Measurements from ENCODE around the gene ZP1. TPM values are rescaled to one million over a fixed set of nuclear protein-coding genes. Genes with fewer than 3 reads are reported as not detected.
A peak's percentile ranks its signal among the peaks of the same experiment; 100 is the strongest.

Gene ZP1
- total and polyA plus RNA-seq, 2 of the 13 experiments (the other 11 are each of a cell fraction or from before 2014, with no cell fraction given): 0.16 TPM; not detected in 1

DNA sequence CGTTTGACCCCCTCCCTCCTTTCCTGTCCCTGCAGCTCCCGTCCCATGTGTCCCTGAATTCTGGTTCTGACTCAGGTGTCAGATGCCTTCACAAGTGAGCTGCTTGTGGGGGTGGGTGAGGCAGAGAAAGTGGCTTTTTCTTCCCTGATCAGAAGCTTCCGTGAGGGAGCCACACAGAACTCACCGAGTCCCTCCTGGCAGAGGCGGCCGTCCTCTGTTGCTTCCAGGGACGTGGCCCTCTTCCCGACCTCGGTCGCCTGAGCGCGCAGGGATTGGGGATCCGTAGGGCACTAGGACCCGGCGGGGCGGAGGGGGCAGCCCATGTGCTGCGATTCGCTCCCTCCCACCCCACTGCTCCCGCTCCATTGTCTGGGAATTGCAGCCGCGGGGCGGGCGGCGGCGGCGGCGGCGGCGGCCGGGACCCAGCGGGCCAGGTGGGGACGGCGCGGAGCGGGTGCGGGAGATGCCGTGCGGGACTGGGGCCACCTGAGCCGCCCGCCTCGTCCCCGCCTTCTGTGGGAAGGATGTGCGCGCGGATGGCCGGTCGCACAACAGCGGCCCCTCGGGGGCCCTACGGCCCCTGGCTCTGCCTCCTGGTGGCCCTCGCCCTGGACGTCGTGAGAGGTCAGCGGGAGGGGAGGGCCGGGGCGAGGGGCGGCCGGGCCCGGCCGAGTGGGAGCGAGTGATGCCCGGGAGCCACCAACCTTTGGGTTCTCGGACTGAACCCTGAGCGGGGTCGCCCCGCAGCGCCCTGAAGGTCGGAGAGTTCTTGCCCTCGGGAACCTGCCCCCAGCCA lies 57.0 kb downstream of the ZP1 start, which contains the start of gene TMEM132A (continued):
- TF ChIP-seq KLF12 (CRISPR knock-in tag; IDR thresholded peaks at IDR 0.05; ENCODE audit: borderline replicate concordance) (0 out of 2 replicates have a peak, but pooled peaks have one; percentile 28), PHF8 (CRISPR knock-in tag; IDR thresholded peaks at IDR 0.05) (peak; percentile 31; the same call in 1 of the 2 replicates), ATF7 (IDR thresholded peaks at IDR 0.05) (no peak), ATF7 (CRISPR knock-in tag; IDR thresholded peaks at IDR 0.05) (no peak), TGIF2 (CRISPR knock-in tag; IDR thresholded peaks at IDR 0.05) (0 out of 2 replicates have a peak, but pooled peaks have one; percentile 39), HOXA3 (CRISPR knock-in tag; IDR thresholded peaks at IDR 0.05) (peak; percentile 73), NFE2L2 (IDR thresholded peaks at IDR 0.05; ENCODE audit: low read length) (no peak), KLF9 (CRISPR knock-in tag; IDR thresholded peaks at IDR 0.05; ENCODE audit: low read depth) (no peak), KDM2A (CRISPR knock-in tag; IDR thresholded peaks at IDR 0.05; ENCODE audit: borderline replicate concordance, low read depth) (peak; percentile 66; the same call in 1 of the 2 replicates), HNRNPK (IDR thresholded peaks at IDR 0.05; ENCODE audit: low read depth, low read length, poor library complexity, severe bottlenecking) (no peak), SRSF1 (optimal IDR thresholded peaks at IDR 0.05; ENCODE audit: low read depth, low read length) (peak; percentile 44), HNRNPLL (IDR thresholded peaks at IDR 0.05; ENCODE audit: low read depth, low read length, poor library complexity, severe bottlenecking) (peak; percentile 72), ZNF225 (CRISPR knock-in tag; IDR thresholded peaks at IDR 0.05) (peak; percentile 28; the same call in 1 of the 2 replicates), MIER2 (CRISPR knock-in tag; IDR thresholded peaks at IDR 0.05) (0 out of 2 replicates have a peak, but pooled peaks have one; percentile 32), ETV6 (CRISPR knock-in tag; conservative IDR thresholded peaks at IDR 0.05) (peak; percentile 76), ZNF180 (CRISPR knock-in tag; IDR thresholded peaks at IDR 0.05; ENCODE audit: borderline replicate concordance, low read depth) (no peak)
- TF ChIP-seq, protein P1, sequence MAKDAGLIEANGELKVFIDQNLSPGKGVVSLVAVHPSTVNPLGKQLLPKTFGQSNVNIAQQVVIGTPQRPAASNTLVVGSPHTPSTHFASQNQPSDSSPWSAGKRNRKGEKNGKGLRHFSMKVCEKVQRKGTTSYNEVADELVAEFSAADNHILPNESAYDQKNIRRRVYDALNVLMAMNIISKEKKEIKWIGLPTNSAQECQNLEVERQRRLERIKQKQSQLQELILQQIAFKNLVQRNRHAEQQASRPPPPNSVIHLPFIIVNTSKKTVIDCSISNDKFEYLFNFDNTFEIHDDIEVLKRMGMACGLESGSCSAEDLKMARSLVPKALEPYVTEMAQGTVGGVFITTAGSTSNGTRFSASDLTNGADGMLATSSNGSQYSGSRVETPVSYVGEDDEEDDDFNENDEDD (CRISPR knock-in tag; IDR thresholded peaks at IDR 0.05; ENCODE audit: borderline replicate concordance): peak; percentile 89
- TF ChIP-seq, protein P2, sequence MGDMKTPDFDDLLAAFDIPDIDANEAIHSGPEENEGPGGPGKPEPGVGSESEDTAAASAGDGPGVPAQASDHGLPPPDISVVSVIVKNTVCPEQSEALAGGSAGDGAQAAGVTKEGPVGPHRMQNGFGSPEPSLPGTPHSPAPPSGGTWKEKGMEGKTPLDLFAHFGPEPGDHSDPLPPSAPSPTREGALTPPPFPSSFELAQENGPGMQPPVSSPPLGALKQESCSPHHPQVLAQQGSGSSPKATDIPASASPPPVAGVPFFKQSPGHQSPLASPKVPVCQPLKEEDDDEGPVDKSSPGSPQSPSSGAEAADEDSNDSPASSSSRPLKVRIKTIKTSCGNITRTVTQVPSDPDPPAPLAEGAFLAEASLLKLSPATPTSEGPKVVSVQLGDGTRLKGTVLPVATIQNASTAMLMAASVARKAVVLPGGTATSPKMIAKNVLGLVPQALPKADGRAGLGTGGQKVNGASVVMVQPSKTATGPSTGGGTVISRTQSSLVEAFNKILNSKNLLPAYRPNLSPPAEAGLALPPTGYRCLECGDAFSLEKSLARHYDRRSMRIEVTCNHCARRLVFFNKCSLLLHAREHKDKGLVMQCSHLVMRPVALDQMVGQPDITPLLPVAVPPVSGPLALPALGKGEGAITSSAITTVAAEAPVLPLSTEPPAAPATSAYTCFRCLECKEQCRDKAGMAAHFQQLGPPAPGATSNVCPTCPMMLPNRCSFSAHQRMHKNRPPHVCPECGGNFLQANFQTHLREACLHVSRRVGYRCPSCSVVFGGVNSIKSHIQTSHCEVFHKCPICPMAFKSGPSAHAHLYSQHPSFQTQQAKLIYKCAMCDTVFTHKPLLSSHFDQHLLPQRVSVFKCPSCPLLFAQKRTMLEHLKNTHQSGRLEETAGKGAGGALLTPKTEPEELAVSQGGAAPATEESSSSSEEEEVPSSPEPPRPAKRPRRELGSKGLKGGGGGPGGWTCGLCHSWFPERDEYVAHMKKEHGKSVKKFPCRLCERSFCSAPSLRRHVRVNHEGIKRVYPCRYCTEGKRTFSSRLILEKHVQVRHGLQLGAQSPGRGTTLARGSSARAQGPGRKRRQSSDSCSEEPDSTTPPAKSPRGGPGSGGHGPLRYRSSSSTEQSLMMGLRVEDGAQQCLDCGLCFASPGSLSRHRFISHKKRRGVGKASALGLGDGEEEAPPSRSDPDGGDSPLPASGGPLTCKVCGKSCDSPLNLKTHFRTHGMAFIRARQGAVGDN (CRISPR knock-in tag; IDR thresholded peaks at IDR 0.05): peak; percentile 75
- TF ChIP-seq, protein P3, sequence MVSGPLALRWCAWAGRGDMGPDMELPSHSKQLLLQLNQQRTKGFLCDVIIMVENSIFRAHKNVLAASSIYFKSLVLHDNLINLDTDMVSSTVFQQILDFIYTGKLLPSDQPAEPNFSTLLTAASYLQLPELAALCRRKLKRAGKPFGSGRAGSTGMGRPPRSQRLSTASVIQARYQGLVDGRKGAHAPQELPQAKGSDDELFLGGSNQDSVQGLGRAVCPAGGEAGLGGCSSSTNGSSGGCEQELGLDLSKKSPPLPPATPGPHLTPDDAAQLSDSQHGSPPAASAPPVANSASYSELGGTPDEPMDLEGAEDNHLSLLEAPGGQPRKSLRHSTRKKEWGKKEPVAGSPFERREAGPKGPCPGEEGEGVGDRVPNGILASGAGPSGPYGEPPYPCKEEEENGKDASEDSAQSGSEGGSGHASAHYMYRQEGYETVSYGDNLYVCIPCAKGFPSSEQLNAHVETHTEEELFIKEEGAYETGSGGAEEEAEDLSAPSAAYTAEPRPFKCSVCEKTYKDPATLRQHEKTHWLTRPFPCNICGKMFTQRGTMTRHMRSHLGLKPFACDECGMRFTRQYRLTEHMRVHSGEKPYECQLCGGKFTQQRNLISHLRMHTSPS (CRISPR knock-in tag; IDR thresholded peaks at IDR 0.05; ENCODE audit: low read depth): no peak
- TF ChIP-seq, protein P4, sequence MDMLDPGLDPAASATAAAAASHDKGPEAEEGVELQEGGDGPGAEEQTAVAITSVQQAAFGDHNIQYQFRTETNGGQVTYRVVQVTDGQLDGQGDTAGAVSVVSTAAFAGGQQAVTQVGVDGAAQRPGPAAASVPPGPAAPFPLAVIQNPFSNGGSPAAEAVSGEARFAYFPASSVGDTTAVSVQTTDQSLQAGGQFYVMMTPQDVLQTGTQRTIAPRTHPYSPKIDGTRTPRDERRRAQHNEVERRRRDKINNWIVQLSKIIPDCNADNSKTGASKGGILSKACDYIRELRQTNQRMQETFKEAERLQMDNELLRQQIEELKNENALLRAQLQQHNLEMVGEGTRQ (IDR thresholded peaks at IDR 0.05; ENCODE audit: low read depth, low read length): no peak
- TF ChIP-seq, protein P4 (CRISPR knock-in tag; IDR thresholded peaks at IDR 0.05; ENCODE audit: borderline replicate concordance): 0 out of 2 replicates have a peak, but pooled peaks have one; percentile 32
